ENCODE results near the gene CCDC126. TPM values are rescaled to one million over a fixed set of nuclear protein-coding genes. Genes with fewer than 3 reads are reported as not detected.
A peak's percentile ranks its signal among the peaks of the same experiment; 100 is the strongest.
"Not testable (repeated sequence)": the region's sequence is repeated elsewhere in the genome, so short reads cannot be mapped to it uniquely, and the experiment has no call there.

Gene CCDC126
- total RNA-seq, 1 donor from 2014 or later: 10.1 TPM

DNA sequence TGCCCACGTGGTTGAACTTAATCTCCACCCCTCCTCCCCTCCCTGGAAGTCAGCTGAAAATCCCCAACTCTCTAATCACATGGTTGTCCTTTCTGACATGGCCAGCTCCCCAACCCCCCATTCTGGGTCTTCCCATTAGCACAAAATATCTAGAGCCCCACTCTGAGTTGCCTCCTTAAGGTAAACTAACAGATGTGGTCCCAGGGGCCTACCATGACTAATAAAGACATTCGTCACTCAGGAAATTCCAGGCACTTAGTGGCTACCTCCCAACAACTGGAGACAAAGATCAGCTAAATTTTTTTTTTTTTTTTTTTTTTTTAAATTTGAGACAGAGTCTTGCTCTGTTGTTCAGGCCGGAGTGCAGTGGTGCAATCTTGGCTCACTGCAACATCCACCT is 21.1 kb downstream of the CCDC126 start:
- no peak for DNase-seq (ENCODE audit: low spot score)
- intact Hi-C loops (cut with DNase I): no loop called here

DNA sequence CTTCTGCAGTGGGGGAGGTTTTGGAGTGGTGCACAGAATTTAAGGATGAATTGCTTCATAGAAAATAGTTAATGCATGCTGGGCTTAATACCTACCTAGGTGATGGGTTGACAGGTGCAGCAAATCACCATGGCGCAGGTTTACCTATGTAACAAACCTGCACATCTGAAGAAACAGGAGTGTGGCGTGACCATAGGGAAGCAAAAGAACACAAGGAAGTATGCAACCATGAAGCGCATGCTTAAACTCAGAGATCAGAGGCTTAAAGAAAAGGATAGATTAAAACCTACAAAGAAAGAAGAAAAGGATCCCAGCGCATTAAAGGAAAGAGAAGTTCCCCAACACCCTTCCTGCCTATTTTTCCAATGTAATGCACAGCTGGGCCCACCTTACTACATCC is 22.0 kb downstream of the CCDC126 start:
- no peak for DNase-seq (ENCODE audit: low spot score)
- intact Hi-C loops (cut with DNase I): no loop called here

DNA sequence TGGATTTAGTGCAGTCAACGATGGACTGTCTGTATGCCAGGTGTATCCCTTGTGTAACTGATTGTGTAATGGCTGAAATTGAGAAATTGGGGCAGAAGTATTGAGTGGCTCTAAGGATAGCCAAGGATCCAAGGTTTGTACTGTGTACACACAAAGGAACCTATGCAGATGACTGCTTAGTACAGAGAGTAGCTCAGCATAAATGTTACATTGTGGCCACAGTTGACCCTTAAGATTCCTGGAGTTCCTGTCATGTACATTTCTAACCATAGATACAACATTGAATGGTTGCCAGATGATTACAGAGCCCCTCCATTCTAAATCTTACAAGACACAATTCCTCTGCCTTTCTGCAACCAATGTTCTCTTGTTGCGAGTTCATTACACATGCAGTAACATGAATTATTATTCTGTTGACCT is 25.3 kb downstream of the CCDC126 start:
- intact Hi-C loops (cut with DNase I): no loop called here
- no peak for DNase-seq (ENCODE audit: low spot score)

DNA sequence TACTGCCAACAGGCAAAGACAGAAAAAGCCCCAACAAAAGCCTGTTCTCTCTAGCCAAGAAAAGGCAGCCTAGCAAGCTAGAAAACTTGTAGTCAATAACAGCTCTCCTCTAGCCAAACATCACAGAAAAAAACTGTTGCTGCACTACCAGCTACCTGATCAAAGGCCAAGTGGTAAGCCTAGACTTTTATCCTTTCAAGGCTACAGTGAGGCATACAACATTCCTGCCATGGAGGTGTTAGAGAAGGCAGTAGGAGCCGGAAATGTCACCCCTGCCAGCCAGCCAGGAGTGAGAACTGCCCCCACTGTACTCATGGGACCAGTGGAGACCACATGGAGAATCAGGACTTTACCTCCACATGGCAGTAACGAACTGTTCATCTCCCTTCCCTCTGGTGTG is 31.2 kb downstream of the CCDC126 start:
- intact Hi-C loops (cut with DNase I): no loop called here
- DNase-seq (ENCODE audit: low spot score): no peak

DNA sequence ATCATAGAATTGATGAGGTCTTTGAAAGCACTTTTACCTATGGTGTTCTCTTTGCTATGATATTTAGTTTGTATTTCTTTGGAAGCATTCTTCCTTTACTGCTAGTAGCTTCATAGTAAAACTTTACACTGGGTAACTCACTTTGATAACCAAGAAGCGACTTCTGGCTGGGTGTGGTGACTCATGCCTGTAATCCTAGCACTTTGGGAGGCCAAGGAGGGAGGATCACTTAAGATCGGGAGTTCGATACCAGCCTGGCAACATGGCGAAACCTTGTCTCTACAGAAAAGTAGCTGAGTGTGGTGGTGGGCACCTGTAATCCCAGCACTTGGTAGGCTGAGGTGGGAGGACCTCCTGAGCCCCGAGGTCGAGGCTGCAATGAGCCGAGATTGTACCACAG is 36.2 kb downstream of the CCDC126 start:
- intact Hi-C loops (cut with DNase I): no loop called here
- no peak for DNase-seq (ENCODE audit: low spot score)

DNA sequence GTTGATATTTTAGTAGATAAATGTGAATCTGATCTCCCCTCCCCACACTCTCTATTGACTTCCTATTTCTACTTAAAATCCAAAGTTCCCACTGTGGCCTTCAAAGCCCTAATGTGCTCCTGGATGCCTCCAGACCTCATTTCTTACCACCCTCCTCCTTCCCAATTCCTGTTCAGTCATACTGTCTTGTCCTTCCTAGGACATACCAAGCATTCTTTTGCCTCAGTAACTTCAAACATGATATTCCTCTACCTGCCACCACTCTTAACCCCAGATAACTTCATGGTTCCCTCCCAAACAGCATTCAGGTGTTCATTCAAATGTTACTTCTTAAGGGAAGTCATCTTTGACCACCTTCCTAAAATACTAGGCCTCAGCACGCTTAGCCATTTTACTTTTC is 48.6 kb downstream of the CCDC126 start:
- intact Hi-C loops (cut with DNase I): no loop called here
- DNase-seq (ENCODE audit: low spot score): no peak

DNA sequence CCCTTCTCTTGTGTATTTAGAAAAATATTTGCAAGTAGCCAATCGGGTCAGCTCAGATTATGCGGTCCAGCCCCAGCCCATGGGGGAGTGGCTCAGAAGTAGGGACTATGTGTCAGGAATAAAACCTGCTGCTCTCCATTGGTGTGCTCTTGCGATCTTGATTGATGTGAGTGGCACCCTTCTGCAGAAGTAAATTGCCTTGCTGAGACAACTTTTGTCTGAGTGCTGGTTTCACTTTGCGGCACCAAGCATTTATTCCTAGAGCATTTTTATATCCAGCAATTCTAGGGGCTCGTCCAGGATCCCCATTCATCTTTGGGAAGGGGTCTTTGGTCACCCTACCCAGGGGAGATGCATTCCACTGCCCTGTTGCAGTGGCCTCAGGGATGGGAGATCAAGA is 56.8 kb downstream of the CCDC126 start:
- no peak for DNase-seq (ENCODE audit: low spot score)
- intact Hi-C loops (cut with DNase I): no loop called here

DNA sequence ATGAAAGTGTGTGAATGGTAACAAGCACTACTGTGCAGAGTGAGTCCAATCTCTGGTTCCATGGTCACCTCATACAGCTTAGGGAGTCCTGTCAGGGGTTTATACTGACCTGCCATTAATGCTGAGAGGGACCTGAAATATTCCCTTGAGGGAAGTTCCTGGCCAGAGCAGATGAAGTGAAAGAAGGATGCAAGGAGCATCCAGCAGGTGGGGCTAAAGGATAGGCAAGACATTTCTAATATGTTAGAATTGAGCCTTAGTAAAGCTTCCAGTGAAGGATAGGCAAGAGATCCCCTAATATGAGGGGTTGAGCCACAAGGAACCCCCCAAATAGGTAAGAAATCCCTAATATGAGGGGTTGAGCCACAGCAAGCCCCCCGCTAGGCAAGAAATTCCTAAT is 57.3 kb downstream of the CCDC126 start:
- DNase-seq (ENCODE audit: low spot score): no peak
- intact Hi-C loops (cut with DNase I): no loop called here

DNA sequence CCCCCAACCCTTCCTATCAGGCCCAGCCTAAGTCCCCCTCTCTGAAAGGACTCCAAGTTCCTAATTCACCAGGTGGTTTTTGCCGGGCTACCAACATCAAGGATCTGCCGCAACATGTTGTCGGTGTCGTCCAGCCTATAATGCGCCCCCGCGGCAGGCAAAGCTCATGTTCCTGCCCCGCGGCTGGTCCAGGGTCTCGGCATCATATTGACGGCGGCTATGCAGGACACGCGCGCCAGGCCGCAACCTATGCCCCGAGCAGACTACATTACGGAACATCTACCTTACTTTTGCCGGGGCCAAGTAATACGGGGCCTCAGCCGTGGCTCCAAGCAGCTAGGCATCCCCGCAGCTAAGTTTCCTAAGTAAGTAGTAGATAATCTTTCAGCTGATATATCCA is 58.3 kb downstream of the CCDC126 start:
- intact Hi-C loops (cut with DNase I): no loop called here
- no peak for DNase-seq (ENCODE audit: low spot score)

DNA sequence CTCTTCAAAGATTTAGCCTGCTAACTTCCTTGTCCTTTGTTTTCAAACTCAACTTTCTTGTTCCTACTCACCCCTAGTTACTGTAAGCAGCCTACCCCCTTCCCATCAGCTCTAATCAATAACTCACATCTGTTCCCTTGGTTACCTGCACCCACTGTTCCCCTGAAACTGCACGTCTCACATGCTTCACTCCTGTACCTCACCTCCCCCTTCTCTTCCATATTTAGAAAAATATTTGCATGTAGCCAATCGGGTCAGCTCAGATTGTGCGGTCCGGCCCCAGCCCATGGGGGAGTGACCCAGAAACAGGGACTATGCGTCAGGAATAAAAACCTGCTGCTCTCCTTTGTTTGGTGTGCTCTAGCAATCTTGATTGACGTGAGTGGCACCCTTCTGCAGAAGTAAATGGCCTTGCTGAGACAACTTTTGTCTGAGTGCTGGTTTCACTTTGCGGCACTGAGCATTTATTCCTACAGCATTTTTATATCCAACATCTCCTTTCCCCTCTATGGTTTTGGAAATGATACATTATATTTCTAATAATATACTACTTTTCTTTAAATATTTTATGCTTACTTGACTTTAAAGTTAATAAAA is 61.7 kb downstream of the CCDC126 start:
- intact Hi-C loops (cut with DNase I): no loop called here
- DNase-seq (ENCODE audit: low spot score): no peak

DNA sequence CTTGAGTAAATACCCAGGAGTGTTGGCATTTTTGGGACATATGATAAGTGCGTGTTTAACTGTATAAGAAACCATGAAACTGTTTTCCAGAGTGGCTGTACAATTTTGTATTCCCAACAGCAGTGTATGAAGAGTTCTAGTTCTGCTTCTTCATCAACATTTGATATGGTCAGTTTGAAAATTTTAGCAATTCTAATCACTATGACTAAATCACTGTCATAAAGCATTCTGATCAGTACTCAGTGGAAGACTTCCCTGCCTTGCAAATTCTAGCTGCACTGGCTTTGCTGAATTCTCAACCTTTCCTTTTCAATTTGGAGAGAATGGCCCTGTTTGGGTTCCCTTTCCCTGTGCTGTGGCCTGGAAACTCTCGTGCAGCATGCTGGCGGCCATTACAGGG is 64.2 kb downstream of the CCDC126 start:
- intact Hi-C loops (cut with DNase I): no loop called here

DNA sequence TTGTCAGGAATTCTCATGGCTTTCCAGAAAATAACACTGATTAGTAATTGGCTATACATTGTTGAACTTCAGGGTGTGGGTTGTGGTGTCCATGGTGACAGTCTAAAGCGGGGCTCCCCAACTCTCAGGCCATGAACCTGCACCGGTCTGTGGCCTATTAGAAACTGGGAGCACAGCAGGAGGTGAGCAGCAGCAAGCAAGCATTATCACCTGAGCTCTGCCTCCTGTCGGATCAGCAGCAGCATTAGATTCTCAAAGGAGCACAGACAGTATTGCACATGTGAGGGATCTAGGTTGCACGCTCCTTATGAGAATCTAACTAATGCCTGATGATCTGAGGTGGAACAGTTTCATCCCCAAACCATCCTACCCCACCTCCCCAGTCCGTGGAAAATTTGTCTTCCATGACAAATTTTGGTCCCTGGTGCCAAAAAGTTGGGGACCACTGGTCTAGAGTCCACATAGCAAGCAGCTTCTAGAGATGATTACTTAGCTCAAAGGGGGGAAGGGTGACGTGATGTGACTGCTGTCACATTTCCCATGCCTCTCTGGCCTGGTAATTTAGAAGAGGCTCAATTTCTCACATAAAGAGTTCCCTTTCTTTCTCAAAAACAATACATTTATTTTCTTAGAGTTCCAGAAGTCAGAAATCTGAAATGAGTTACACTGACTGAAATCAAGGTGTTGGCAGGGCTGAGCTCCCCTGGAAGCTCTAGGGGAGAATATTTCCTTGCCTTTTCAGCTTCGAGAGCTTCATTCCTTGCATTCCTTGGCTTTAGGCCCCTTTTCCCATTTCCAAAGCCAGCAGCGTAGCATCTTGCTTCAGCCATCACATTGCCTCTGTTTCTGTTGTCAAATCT is 65.2 kb downstream of the CCDC126 start:
- no peak for DNase-seq (ENCODE audit: low spot score)
- intact Hi-C loops (cut with DNase I): no loop called here

More for the DNA sequence above, 64.2 kb downstream of the CCDC126 start:
- DNase-seq (ENCODE audit: low spot score): no peak

DNA sequence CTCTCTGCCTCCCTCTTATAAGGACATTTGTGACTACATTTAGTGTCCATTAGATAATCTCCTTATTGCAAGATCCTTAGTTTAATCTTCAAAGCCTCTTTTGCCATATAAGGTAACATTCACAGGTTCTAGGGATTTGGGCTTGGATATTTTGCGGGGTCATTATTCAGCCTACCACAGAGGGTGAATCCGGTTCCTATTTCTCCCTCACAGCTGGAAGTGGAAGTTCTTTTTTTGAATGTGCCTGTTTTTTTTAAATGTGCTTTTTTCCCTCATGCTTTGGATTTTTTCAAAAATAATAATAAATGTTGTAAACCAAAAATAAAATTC is 65.8 kb downstream of the CCDC126 start:
- DNase-seq (ENCODE audit: low spot score): no peak
- intact Hi-C loops (cut with DNase I): no loop called here

DNA sequence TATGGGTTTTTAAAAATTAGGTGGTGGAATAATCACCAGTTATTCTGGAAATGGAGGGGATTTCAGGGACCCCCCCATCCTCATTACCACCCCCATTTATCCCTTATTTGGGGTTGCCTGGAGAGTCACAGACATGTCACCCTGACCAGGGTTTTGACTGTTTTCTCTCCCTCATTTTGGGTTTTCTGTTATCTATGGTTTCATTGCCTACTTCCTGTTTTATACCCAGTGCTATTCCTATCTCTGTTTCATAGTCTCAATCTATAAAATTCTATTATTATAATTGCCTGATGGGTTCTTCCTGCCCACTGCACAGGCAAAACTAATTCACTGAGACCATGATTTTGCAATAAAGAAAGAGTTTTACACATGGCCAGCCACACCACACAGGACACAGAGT is 66.9 kb downstream of the CCDC126 start:
- intact Hi-C loops (cut with DNase I): no loop called here
- DNase-seq (ENCODE audit: low spot score): no peak

DNA sequence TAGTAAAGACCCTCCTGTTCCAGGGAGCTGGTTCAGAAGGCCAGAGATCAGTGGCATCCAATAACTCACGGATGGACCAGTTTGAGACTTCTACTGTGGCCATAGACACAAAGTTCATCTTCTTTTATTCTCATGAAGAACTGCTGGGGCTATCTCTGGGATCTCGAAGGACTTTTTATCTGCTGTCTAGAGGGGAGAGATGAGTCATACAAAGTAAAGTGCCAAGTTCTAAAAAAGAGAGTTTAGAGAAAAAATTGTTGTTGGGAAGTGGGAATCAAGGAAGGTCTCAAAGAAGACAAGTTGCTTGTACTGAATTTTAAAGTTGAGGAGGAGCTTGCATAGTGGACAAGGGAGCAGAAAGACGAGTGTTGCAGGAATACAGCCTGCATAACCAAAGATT is 74.9 kb downstream of the CCDC126 start:
- no peak for DNase-seq (ENCODE audit: low spot score)
- intact Hi-C loops (cut with DNase I): no loop called here

DNA sequence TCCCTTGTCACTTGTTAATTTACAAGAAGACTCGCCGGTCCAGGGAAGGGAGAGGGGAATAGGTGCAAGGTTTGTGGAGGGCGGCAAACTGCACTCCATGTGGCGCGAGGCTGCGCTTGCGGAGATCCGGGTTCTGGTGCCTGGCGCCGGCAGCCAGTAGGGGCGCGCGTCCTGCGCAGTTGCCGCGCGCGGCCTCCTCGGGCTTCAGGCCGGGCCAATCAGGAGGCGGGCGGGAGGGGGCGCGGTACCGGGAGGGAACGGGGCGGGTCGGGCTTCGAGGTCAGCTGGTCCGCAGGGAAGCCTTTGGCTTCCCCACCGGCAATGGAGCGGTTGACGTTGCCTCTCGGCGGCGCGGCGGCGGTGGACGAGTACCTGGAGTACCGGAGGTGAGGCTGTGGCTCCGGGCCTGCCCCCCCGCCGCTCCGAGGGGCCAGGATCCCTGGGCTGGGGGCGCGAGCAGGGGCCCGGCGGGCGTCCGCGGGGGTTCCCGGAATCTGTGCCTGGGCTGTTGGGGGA is 82.8 kb downstream of the CCDC126 start, which contains the start of gene FAM221A:
TSS of gene FAM221A (plus strand) at position 302 of the 516 bp plus-strand sequence. CDS start at position 322, 20 bp downstream.
- intact Hi-C loops (cut with DNase I): loop anchor here (1.0 kb wide), 1 partner anchor 83 kb away; the partner anchor contains the start of gene CCDC126
- peak; percentile 94 for DNase-seq (ENCODE audit: low spot score)

DNA sequence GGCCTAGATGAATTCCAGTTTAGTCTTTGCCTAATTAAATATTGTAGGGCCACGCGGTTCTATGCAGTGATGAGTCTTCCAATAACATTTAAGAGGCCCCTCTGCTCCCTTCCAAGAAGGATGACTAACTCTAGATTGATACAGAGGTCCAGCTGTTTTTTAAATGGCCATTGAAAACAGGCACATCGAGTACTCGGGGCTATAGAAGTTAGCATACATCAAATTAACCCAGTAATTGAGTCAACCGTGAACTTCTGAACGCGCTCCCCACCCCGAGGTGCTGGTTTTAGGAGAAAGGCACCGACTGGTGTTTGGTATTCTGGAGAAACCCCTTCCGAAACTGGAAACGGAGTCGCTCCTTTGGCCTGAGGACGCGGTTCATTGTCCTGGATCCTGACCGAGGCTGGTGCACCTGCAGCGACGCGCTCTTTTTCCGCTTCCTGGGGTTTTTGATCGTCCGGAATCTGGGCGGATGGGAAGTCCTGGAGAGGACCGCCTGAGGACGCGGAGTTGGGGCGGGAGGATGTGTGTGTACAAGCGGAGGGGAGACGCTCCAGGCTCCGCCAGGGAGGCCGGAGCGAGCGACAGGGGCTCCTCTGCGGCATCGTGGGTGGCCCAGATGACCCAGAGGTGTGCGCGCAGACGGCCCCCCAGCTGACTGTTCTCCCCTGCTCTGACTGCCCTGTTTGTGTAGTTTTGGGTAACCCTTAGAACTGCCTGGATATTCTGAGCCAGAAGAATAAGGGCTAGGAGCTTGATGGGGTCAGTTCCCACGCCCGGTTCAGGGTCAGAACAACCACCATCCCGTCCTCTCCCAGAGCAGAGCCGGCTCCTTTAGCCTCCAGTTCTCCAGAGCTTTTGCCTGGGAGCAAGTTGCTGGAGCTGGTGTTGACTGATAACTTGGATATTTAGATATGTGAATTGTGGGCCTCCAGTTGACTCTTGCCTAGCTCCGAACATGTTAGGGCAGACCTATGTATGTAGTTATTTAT is 83.5 kb downstream of the CCDC126 start:
- intact Hi-C loops (cut with DNase I): loop anchor here (1.0 kb wide), 1 partner anchor 83 kb away; the partner anchor contains the start of gene CCDC126

DNA sequence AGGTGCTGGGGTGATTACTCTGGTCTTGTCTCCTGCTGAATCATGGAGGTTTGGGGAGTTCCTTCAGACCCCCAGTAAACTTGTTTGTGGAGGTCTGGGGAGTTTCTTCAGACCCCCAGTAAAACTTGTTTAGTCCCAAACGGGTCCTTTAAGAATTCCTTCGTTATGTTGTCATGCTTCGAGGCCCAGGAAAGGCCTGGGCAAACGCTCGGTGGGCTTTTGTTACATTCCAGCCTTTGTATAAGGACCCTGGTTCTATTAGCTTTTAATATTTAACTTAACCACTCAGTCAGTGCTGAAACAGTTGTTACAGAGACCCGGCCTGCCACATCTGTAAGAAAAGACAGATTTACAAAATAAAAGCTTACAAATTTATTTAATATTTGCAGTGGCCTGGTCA is 86.9 kb downstream of the CCDC126 start:
- intact Hi-C loops (cut with DNase I); DNase-seq (ENCODE audit: low spot score): not testable (repeated sequence)

More for the DNA sequence above, 83.5 kb downstream of the CCDC126 start:
- DNase-seq (ENCODE audit: low spot score): peak; percentile 78

DNA sequence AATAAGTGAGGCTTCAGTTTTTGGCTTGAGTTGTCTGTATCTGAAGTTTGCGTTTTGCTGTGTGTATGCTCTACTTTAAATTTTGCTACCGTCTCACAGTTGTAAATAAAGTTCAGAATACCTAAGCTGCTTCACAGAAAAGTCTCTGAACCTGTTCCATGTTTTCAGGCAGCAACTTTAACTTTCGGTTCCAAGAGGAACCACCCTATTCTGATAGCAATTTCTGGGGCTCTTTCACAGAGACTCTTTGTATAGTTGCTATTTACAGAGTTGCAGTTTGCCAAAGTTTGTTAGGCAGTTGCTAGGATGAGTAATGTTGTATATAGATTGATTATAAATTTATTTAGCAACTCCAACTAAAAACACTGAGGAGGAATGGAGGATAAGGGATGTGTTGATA is 88.5 kb downstream of the CCDC126 start:
- intact Hi-C loops (cut with DNase I): no loop called here
- no peak for DNase-seq (ENCODE audit: low spot score)

DNA sequence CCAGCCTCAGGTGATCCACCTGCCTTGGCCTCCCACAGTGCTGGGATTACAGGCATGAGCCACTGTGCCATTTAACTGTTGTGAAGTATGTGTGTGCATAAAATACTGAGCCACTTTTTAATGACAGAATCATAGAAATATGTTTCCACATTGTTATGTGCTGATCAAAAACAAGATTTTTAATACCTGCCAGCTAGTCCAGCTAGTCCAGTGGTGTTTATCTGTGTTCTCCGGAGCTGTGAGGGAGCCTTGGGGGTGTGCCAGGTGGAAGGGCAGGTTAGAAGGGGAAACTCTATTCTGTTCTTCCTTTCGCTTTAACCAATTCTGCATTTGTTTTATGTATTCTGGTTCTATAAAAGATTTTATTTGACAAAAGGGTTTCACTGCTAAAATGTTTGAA is 89.8 kb downstream of the CCDC126 start:
- DNase-seq (ENCODE audit: low spot score): no peak
- intact Hi-C loops (cut with DNase I): no loop called here
